Esophagus squamous epithelium (tissue), 4 donors: ENCODE measurements around the gene FERMT3.

Source experiments
- POLR2A ChIP-seq, 4 donors: fragments of 450-650 bp; IDR thresholded peaks; one replicate each; pipeline ENCODE4 v1.6.1; 2017; ENCODE audit warnings: antibody characterized with exemption in 4 of 4, mild to moderate bottlenecking in 4 of 4, moderate library complexity in 3 of 4
- TF ChIP-seq, protein P1 (sequence below), 6 experiments: fragments of 450-650 bp in 4 of 6; fragments of 200-600 bp in 2 of 6; sonication (generic) in 2 of 6; IDR thresholded peaks; one replicate each; pipeline ENCODE4 v1.5.1; 2016 to 2019; ENCODE audit warnings: antibody characterized with exemption in 6 of 6, mild to moderate bottlenecking in 4 of 6, moderate library complexity in 4 of 6

DNA sequence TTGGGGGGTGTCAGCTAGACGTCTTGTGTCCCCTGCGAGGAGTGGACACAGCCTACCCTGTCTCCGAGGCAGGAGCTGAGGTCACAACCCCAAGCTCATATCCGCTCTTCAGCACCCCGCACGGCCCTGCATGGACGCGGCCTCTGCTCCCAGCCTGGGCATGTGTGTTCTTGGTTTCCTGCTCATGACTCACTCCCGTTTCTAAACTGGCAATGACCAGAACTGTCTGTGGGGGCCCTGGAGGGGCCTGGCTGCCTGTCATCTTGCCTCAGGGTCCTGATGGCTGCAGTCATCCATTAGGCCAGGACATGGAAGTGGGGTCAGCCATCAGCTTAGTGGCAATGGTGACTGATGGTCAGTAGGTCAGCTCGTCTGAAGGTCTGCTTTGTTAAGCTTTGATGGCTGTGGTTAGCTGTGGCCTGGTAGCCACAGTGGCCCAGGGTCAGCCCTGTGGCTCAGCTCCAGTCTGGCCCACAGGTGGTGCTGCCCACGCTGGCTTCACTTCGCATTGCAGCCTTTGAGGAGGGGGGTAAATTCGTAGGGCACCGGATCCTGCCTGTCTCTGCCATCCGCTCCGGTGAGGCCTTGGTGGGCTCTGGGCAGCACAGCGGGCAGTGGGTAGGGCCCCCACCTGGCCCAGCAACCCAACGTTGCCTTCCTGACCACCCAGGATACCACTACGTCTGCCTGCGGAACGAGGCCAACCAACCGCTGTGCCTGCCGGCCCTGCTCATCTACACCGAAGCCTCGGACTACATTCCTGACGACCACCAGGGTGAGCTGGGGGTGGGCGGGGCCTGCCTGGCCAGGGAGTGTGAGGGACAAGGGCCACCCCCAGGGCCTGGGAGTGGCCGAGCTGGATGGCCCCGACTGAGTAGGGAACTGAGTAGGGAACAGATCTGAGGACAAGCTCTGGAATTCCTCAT, 56.8 kb downstream of the FERMT3 start:
- TF ChIP-seq, protein P1, sequence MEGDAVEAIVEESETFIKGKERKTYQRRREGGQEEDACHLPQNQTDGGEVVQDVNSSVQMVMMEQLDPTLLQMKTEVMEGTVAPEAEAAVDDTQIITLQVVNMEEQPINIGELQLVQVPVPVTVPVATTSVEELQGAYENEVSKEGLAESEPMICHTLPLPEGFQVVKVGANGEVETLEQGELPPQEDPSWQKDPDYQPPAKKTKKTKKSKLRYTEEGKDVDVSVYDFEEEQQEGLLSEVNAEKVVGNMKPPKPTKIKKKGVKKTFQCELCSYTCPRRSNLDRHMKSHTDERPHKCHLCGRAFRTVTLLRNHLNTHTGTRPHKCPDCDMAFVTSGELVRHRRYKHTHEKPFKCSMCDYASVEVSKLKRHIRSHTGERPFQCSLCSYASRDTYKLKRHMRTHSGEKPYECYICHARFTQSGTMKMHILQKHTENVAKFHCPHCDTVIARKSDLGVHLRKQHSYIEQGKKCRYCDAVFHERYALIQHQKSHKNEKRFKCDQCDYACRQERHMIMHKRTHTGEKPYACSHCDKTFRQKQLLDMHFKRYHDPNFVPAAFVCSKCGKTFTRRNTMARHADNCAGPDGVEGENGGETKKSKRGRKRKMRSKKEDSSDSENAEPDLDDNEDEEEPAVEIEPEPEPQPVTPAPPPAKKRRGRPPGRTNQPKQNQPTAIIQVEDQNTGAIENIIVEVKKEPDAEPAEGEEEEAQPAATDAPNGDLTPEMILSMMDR (IDR thresholded peaks at IDR 0.05), result no peak
- no peak for TF ChIP-seq POLR2A (IDR thresholded peaks at IDR 0.05)
